OCI-LY7 (cell line): ENCODE data around the gene DPP10. TPM values are rescaled to one million over a fixed set of nuclear protein-coding genes. Genes with fewer than 3 reads are reported as not detected.

Experiments used
- BruUV-seq: library from RNA; stranded (reverse); fragments of 400-500 nt; replicated peaks from 2 replicates; lab custom pipeline; 2021; lab: Mats Ljungman, UMichigan
- CTCF ChIA-PET: fragments of 300-600 bp; sonication (Branson Sonifier 250); formaldehyde crosslinking; loops from one replicate; lab custom pipeline; 2022; ENCODE audit warnings: antibody characterized with exemption; ENCODE audit not compliant: unreplicated experiment; lab: Charles Lee
- POLR2A ChIA-PET: fragments of 300-600 bp; sonication (Branson Sonifier 250); formaldehyde crosslinking; loops from one replicate; lab custom pipeline; 2022; ENCODE audit warnings: antibody characterized with exemption; lab: Charles Lee
- DNase-seq: peaks from one replicate; pipeline ENCODE4 v3.0.0-alpha.2; 2015; ENCODE audit warnings: low spot score
- H2AFZ ChIP-seq: fragments of 200-600 bp; sonication (generic), shearing (Covaris generic); 2 replicates; pipeline ENCODE4 v1.6.1; 2014; ENCODE audit warnings: mild to moderate bottlenecking, antibody characterized with exemption, low read length, moderate library complexity
- H3K27ac ChIP-seq: fragments of 200-600 bp; sonication (generic); 2 replicates; pipeline ENCODE4 v1.5.1; 2014; ENCODE audit warnings: mixed run types, low read depth, mild to moderate bottlenecking, moderate library complexity, low read length, inconsistent platforms; ENCODE audit not compliant: poor library complexity, severe bottlenecking
- H3K36me3 ChIP-seq: fragments of 200-600 bp; sonication (generic); 2 replicates; pipeline ENCODE4 v1.6.1; 2014; ENCODE audit warnings: mild to moderate bottlenecking, antibody characterized with exemption, low read length, moderate library complexity, mixed read lengths; ENCODE audit not compliant: insufficient read depth
- H3K4me1 ChIP-seq: fragments of 200-600 bp; sonication (generic); 2 replicates; pipeline ENCODE4 v1.5.1; 2014; ENCODE audit warnings: mild to moderate bottlenecking, low read length; ENCODE audit not compliant: insufficient read depth, poor library complexity, severe bottlenecking
- H3K4me2 ChIP-seq: fragments of 200-600 bp; sonication (generic); 2 replicates; pipeline ENCODE4 v1.6.1; 2014; ENCODE audit warnings: mild to moderate bottlenecking, low read length
- H3K4me3 ChIP-seq: fragments of 200-600 bp; sonication (generic); 2 replicates; pipeline ENCODE4 v1.5.1; 2014; ENCODE audit warnings: mild to moderate bottlenecking, low read depth, low read length; ENCODE audit not compliant: poor library complexity, severe bottlenecking
- H3K79me2 ChIP-seq: fragments of 200-600 bp; sonication (generic); 2 replicates; pipeline ENCODE4 v1.6.1; 2016; ENCODE audit warnings: low read depth, mild to moderate bottlenecking, low read length, moderate library complexity, mixed read lengths; ENCODE audit not compliant: insufficient read depth
- H3K9me2 ChIP-seq: fragments of 200-600 bp; sonication (generic); 2 replicates; pipeline ENCODE4 v1.6.1; 2016; ENCODE audit warnings: mild to moderate bottlenecking, low read length, mixed read lengths; ENCODE audit not compliant: insufficient read depth
- H3K9me3 ChIP-seq: fragments of 200-600 bp; sonication (generic); 2 replicates; pipeline ENCODE4 v1.6.1; 2014; ENCODE audit warnings: mild to moderate bottlenecking, mixed run types, low read length, mixed read lengths
- H4K20me1 ChIP-seq: fragments of 200-600 bp; sonication (generic); 2 replicates; pipeline ENCODE4 v1.6.1; 2014; ENCODE audit warnings: mild to moderate bottlenecking, antibody characterized with exemption, low read length, moderate library complexity, mixed read lengths; ENCODE audit not compliant: insufficient read depth
- CTCF ChIP-seq: fragments of 200-600 bp; sonication (generic); conservative IDR thresholded peaks from 2 replicates; pipeline ENCODE4 v1.5.1; 2014; ENCODE audit warnings: mild to moderate bottlenecking, antibody characterized with exemption, low read length, moderate library complexity, mixed read lengths
- EZH2phosphoT487 ChIP-seq: fragments of 200-600 bp; sonication (generic); IDR thresholded peaks from 2 replicates; pipeline ENCODE4 v1.6.1; 2018; ENCODE audit warnings: low read depth, borderline replicate concordance, mild to moderate bottlenecking, mixed run types, antibody characterized with exemption, low read length, moderate library complexity, mixed read lengths
- intact Hi-C: fragments of 100-400 bp; cut with micrococcal nuclease; formaldehyde crosslinking; loops from one replicate; pipeline ENCODE4 v1.10.0; 2022; ENCODE audit not compliant: unreplicated experiment
- total RNA-seq, 2 experiments: library from RNA; depleted of rRNA in 1 of 2; stranded (reverse); fragments of >200 nt in 1 of 2; shearing (Covaris generic) in 1 of 2; gene quantifications; 2 replicates each; pipeline ENCODE4 v1.2.3, GENCODE V29; 2014 to 2022

Gene DPP10
- total RNA-seq, 2 experiments from 2014 or later, result not detected

- no peak overlapping the region for H3K4me3 ChIP-seq
- CTCF ChIA-PET, result no interaction called here
- no TSS peak for BruUV-seq
- no peak overlapping the region for H3K27ac ChIP-seq
- POLR2A ChIA-PET, result no interaction called here
- intact Hi-C loops, result no loop called here
- H3K9me2 ChIP-seq, result no peaks in the 10 kb centered on the region
- H3K79me2 ChIP-seq, result no peaks in the 10 kb centered on the region
- TF ChIP-seq CTCF (no peak), EZH2phosphoT487 (no peak)
- H2AFZ ChIP-seq, result no peak overlapping the region
- no peaks in the 10 kb centered on the region for H3K9me3 ChIP-seq
- H3K4me2 ChIP-seq, result no peak overlapping the region
- no peaks in the 10 kb centered on the region for H4K20me1 ChIP-seq
- no peak for DNase-seq
- H3K36me3 ChIP-seq, result no peaks in the 10 kb centered on the region
- no peaks in the 10 kb centered on the region for H3K4me1 ChIP-seq
Measured at GRCh38 chr2:114805195-114805594, 362.8 kb downstream of the DPP10 start.

- Histone ChIP-seq H3K9me2 (no peaks in the 10 kb centered on the region), H3K9me3 (no peaks in the 10 kb centered on the region), H3K4me1 (no peaks in the 10 kb centered on the region), H3K36me3 (no peaks in the 10 kb centered on the region), H3K79me2 (no peaks in the 10 kb centered on the region), H3K4me3 (no peak overlapping the region), H3K4me2 (no peak overlapping the region), H4K20me1 (no peaks in the 10 kb centered on the region), H2AFZ (no peak overlapping the region), H3K27ac (no peak overlapping the region)
- TF ChIP-seq EZH2phosphoT487, result no peak
- POLR2A ChIA-PET, result no interaction called here
- no TSS peak for BruUV-seq
- CTCF ChIA-PET, result no interaction called here
- DNase-seq, result no peak
- intact Hi-C loops, result no loop called here
Measured at GRCh38 chr2:114810092-114810491, 367.7 kb downstream of the DPP10 start.

GRCh38 chr2:114812261-114812660, 369.8 kb downstream of the DPP10 start:
- TF ChIP-seq EZH2phosphoT487 (no peak), CTCF (no peak)
- Histone ChIP-seq H3K4me3 (no peak overlapping the region), H3K9me3 (no peaks in the 10 kb centered on the region), H3K79me2 (no peaks in the 10 kb centered on the region), H3K36me3 (no peaks in the 10 kb centered on the region), H2AFZ (no peak overlapping the region), H3K27ac (no peak overlapping the region), H3K4me2 (no peak overlapping the region), H3K9me2 (no peaks in the 10 kb centered on the region), H3K4me1 (no peaks in the 10 kb centered on the region), H4K20me1 (no peaks in the 10 kb centered on the region)
- POLR2A ChIA-PET, result no interaction called here
- no peak for DNase-seq
- no TSS peak for BruUV-seq
- CTCF ChIA-PET, result no interaction called here
- intact Hi-C loops, result no loop called here
